Stomach (tissue), 9 donors: Measurements from ENCODE around the gene SF1. TPM values are rescaled to one million over a fixed set of nuclear protein-coding genes. Genes with fewer than 3 reads are reported as not detected.

Experiments
- DNase-seq, 2 donors: peaks; one replicate each; pipeline versions ENCODE4 v3.0.0 to v3.0.0-alpha.2; 2013 to 2019
- H3K27ac ChIP-seq, 5 donors: fragments of 200-600 bp in 4 of 5; sonication (generic) in 4 of 5; one replicate each; pipeline ENCODE4 v1.5.1; 2013 to 2019; ENCODE audit warnings: mild to moderate bottlenecking in 1 of 5, moderate library complexity in 1 of 5
- H3K27me3 ChIP-seq, 3 donors: fragments of 200-600 bp; sonication (generic); one replicate each; pipeline ENCODE4 v1.5.1; 2017 to 2019; ENCODE audit warnings: mixed run types in 1 of 3
- H3K36me3 ChIP-seq, 4 donors: fragments of 200-600 bp; sonication (generic); 1 replicate in 3 of 4; 2 replicates in 1 of 4; pipeline ENCODE4 v1.5.1; 2016 to 2019
- H3K4me1 ChIP-seq, 4 donors: fragments of 200-600 bp; sonication (generic); one replicate each; pipeline ENCODE4 v1.5.1; 2016 to 2019
- H3K4me3 ChIP-seq, 4 donors: fragments of 200-600 bp; sonication (generic) in 3 of 4; one replicate each; pipeline ENCODE4 v1.5.1; 2016 to 2019; ENCODE audit warnings: mild to moderate bottlenecking in 1 of 4
- H3K9me3 ChIP-seq, 4 donors: fragments of 200-600 bp; sonication (generic); one replicate each; pipeline ENCODE4 v1.5.1; 2016 to 2019
- EP300 ChIP-seq: sonication (generic); formaldehyde crosslinking; IDR thresholded peaks from one replicate; pipeline ENCODE4 v1.6.1; 2017; ENCODE audit warnings: antibody characterized with exemption
- POLR2A ChIP-seq, 4 donors: fragments of 450-650 bp; IDR thresholded peaks; one replicate each; pipeline ENCODE4 v1.6.1; 2016; ENCODE audit warnings: antibody characterized with exemption in 4 of 4, control low read depth in 2 of 4, mild to moderate bottlenecking in 1 of 4, moderate library complexity in 1 of 4
- POLR2AphosphoS5 ChIP-seq, 3 donors: sonication (generic); formaldehyde crosslinking; IDR thresholded peaks; one replicate each; pipeline ENCODE4 v1.6.1; 2016; ENCODE audit warnings: antibody characterized with exemption in 3 of 3
- WGBS, 5 donors: extraction: QIAGEN DNeasy Blood & Tissue Kit in 3 of 5; methylation state at CpG; one replicate each; pipeline versions ENCODE4 v1.1.5 to v1.1.7; 2013 to 2018; 5-methylcytosine and 5-hydroxymethylcytosine counted together
- intact Hi-C: fragments of 100-400 bp; cut with DNase I; formaldehyde crosslinking; loops from one replicate; pipeline ENCODE4 v1.15.1; 2023; ENCODE audit warnings: low total_unique reads
- polyA plus RNA-seq, 3 donors: library from polyadenylated mRNA; stranded (reverse); fragments of 200-250 nt; gene quantifications; one replicate each; pipeline ENCODE4 v1.2.3, GENCODE V29; 2013
- total RNA-seq, 5 donors: library from RNA; depleted of rRNA; stranded (reverse); fragments of >200 nt; gene quantifications; one replicate each; pipeline versions ENCODE4 v1.1.0 to v1.2.3, GENCODE V29; 2014 to 2016
- TF ChIP-seq, protein P1 (sequence below), 7 experiments: fragments of 450-650 bp in 4 of 7; fragments of 200-600 bp in 3 of 7; sonication (generic) in 3 of 7; IDR thresholded peaks; one replicate each; pipeline ENCODE4 v1.5.1; 2016 to 2019; ENCODE audit warnings: antibody characterized with exemption in 7 of 7, control low read depth in 2 of 7, mild to moderate bottlenecking in 1 of 7
- donor health status: healthy with polysubstance abuse.
- donor health status: Bipolar disorder and iron deficiency.
- donor health status: healthy.

The SF1 gene
- total and polyA plus RNA-seq, 8 donors, result 57.5 to 341 (median 248) TPM

DNA sequence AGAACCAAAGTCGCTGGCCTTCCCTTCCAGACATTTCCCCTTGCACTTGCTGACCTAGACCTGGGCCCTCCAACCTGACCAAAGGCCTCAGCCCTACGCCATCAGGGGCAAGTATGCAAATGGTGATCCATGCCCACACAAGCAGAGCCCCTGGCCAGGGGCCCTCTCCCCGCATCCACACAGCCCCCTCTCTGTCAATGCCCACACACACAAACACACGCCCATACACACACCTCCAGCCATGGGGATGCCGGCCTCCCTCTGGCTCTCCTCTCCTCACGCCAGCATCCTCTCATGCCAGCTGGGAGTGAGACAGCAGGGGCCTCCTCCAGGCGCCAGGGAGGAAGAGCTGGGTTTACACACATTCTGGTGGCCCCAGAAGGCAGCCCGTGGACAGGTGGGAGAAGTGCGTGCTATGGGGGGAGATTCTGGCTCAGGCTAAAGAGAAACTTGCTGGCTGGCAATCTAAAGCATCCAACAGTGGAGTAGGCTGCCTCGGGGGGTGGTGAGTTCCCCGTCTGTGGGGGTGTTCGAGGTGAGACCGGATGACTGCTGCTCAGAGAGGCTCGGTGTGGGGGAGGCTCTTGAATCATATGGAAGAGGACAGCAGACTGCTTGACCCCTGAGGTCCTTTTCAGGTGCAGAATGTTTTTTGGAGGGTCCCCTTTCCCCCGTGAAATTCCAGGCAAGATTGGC lies 60.1 kb downstream of the SF1 start:
- Histone ChIP-seq H3K27me3 (peaks cover 7 to 99% (median 82%) of the 10 kb centered on the region in 3 donors), H3K9me3 (no peaks in the 10 kb centered on the region), H3K36me3 (no peaks in the 10 kb centered on the region), H3K4me1 (peaks cover 6 to 14% (median 10%) of the 10 kb centered on the region in 4 donors), H3K4me3 (no peak overlapping the region), H3K27ac (no peak overlapping the region)
- TF ChIP-seq, protein P1, sequence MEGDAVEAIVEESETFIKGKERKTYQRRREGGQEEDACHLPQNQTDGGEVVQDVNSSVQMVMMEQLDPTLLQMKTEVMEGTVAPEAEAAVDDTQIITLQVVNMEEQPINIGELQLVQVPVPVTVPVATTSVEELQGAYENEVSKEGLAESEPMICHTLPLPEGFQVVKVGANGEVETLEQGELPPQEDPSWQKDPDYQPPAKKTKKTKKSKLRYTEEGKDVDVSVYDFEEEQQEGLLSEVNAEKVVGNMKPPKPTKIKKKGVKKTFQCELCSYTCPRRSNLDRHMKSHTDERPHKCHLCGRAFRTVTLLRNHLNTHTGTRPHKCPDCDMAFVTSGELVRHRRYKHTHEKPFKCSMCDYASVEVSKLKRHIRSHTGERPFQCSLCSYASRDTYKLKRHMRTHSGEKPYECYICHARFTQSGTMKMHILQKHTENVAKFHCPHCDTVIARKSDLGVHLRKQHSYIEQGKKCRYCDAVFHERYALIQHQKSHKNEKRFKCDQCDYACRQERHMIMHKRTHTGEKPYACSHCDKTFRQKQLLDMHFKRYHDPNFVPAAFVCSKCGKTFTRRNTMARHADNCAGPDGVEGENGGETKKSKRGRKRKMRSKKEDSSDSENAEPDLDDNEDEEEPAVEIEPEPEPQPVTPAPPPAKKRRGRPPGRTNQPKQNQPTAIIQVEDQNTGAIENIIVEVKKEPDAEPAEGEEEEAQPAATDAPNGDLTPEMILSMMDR (IDR thresholded peaks at IDR 0.05), result no peak
- TF ChIP-seq POLR2AphosphoS5 (IDR thresholded peaks at IDR 0.05), result no peak
- no peak for TF ChIP-seq POLR2A (IDR thresholded peaks at IDR 0.05)
- TF ChIP-seq EP300, result no peak
- no peak for DNase-seq
- intact Hi-C loops, result no loop called here
- WGBS, 5 donors, result 77 to 83% (median 78%) methylated on average over 12 to 15 of the region's 15 CpGs

DNA sequence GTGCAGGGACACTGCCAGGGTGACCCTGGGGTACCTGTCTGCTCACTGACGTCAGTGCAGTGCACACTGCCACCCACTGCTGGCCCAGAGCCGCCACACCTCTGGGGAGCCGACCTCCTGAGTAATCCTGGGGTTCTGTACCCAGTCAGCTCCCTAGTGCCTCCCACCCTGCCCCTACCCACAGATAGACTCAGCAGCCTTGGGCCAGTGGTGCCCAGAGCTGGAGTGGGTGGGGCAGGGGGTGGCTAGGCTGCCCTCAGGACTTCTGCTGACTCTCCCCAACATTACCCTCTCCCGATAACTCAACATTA lies 61.1 kb downstream of the SF1 start:
- TF ChIP-seq POLR2A (IDR thresholded peaks at IDR 0.05), result no peak
- TF ChIP-seq EP300, result no peak
- TF ChIP-seq, protein P1 (IDR thresholded peaks at IDR 0.05), result no peak
- no peak for TF ChIP-seq POLR2AphosphoS5 (IDR thresholded peaks at IDR 0.05)
- H3K27ac ChIP-seq, result no peak overlapping the region
- no peak overlapping the region for H3K4me3 ChIP-seq
- intact Hi-C loops, result no loop called here
- WGBS, 5 donors, result 47 to 79% (median 58%) methylated on average over 2 to 4 of the region's 4 CpGs
- H3K27me3 ChIP-seq, result peaks cover 14 to 100% (median 85%) of the 10 kb centered on the region in 3 donors
- no peaks in the 10 kb centered on the region for H3K36me3 ChIP-seq
- peaks cover 11 to 17% (median 16%) of the 10 kb centered on the region in 4 donors for H3K4me1 ChIP-seq
- peak in 1 of 2 donors; percentile 5 for DNase-seq
- no peaks in the 10 kb centered on the region for H3K9me3 ChIP-seq

DNA sequence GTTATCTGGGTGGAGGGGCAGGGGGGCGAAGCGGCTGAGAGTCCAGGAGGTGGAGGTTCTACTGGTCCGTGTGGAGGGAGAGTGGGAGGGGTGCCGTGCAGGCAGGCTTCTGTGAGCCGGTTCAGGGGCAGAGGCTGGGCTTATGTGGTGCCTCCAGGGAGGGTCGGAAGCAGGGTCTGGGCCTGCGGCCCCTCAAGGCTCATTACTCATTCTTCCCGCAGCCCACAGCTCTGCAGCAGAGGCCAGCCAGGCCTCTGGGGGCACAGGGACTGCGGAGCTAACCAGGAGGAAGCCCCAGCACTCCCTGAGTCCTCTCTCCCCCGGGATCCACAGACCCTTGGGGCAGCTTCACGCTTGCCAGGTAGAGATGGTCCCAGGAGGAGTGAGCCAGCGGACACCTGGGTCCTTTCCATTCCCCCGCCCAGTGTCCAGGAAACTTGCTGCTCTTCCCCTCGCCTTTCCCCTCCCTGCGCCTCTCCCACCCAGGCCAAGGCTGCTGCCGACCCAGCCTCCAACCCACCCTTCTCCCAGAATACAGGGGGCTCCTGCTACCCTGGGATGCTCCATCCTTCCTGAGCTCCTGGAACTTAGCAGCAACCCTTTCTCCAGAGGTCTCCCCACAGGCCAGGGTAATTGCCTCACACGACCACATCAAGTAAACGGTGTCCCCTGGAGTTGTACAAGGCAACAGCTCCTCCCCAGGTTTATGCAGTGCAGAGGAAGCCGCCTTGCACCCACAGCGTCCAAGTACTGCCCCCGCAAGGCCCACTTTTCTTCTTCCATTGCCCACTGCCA lies 61.7 kb downstream of the SF1 start:
- DNase-seq, result no peak
- Histone ChIP-seq H3K27ac (no peak overlapping the region), H3K36me3 (no peaks in the 10 kb centered on the region), H3K4me3 (no peak overlapping the region), H3K27me3 (peaks cover 20 to 100% (median 85%) of the 10 kb centered on the region in 3 donors), H3K4me1 (peaks cover 12 to 23% (median 19%) of the 10 kb centered on the region in 4 donors), H3K9me3 (no peaks in the 10 kb centered on the region)
- whole genome bisulfite sequencing, 5 donors, result 32 to 44% (median 40%) methylated on average over 20 to 21 of the region's 21 CpGs
- TF ChIP-seq, protein P1 (IDR thresholded peaks at IDR 0.05), result no peak
- TF ChIP-seq EP300 (no peak), POLR2AphosphoS5 (IDR thresholded peaks at IDR 0.05) (no peak), POLR2A (IDR thresholded peaks at IDR 0.05) (no peak)
- intact Hi-C loops, result no loop called here

DNA sequence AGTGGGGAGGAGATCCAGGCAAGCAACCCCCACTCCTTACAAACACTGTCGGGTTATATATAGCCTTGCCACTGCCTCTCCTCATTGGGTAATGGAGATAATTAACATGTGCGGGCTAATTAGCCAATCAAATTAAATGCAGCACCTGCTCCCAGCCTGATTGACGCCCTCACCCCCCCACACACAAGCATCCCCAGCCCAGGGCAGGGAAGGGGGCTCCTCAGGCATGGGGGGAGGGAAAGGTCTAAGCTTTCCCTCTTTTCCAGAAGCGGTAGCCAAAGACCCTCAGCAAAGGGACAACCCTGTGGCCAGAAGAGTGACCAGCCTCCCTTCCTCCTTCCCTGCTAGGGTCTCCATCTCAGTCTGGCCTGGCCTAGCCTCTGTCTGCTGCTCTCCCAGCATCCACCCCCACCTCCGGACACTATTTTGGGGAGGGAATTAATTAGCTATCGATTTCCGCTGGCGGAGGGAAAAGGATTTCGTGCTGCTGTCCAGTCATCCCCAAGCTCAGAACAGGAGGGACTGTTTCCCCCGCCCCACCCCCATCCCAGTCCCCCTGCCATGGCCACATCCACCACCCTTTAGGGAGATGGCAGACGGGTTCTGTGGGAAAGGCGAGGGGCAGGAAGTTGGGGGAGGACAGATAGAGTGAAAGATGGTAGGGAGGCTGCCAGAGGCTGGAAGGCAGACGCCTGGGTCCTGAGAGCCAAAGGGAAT lies 62.4 kb downstream of the SF1 start:
- H3K9me3 ChIP-seq, result no peaks in the 10 kb centered on the region
- peaks cover 26 to 100% (median 85%) of the 10 kb centered on the region in 3 donors for H3K27me3 ChIP-seq
- H3K4me3 ChIP-seq, result no peak overlapping the region
- DNase-seq, result no peak
- intact Hi-C loops, result no loop called here
- H3K4me1 ChIP-seq, result peaks cover 19 to 31% (median 25%) of the 10 kb centered on the region in 4 donors
- 46 to 58% (median 51%) methylated on average over 13 of the region's 13 CpGs for WGBS, 5 donors
- TF ChIP-seq POLR2A (IDR thresholded peaks at IDR 0.05) (no peak), POLR2AphosphoS5 (IDR thresholded peaks at IDR 0.05) (no peak)
- TF ChIP-seq, protein P1 (IDR thresholded peaks at IDR 0.05), result no peak
- no peak overlapping the region for H3K27ac ChIP-seq
- H3K36me3 ChIP-seq, result no peaks in the 10 kb centered on the region
